ENCODE results near the gene ALDOA. TPM values are rescaled to one million over a fixed set of nuclear protein-coding genes. Genes with fewer than 3 reads are reported as not detected.

The ALDOA gene
- total and polyA plus RNA-seq, 4 donors = 265 to 1,371 (median 962) TPM

DNA sequence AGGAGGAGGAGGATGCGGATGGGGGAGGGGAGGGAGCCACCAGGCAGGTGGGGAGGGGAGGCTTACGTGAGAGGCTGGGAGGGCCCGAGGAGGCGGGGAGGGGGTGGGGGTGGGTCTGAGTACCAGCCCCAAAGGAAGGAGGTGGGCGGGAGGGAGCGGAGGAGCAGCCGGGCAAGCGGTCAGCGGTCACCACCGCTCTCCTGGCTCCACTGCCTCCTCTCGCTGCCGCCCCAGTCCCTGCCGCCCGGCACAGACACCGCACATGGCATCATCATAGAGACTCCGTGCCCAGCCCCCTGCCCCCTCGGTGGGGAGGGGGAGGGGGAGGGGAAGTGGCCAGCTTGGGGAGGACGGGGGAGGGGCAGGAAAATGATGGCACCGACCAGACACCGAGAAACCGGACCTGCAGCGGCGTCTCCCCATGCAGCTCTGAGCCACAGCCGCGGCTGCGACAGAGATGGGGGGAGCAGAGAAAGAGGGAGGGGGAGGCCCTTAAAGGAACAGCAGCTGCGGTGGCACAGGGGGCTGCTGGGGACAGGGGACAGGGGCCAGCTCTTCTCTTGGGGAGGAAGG, 34.6 kb upstream of the ALDOA start, which contains the start of gene TLCD3B:
Gene TLCD3B, minus strand, starts transcription at position 431 of the 573 bp plus-strand sequence. CDS start 744 bp downstream, outside the sequence.
- Histone ChIP-seq H3K36me3 (ENCODE audit: control insufficient read depth in 4 of 4, insufficient read depth in 4 of 4, low read length in 4 of 4) (no peaks in the 10 kb centered on the region), H3K9ac (ENCODE audit: insufficient read depth in 1 of 2, low read length in 2 of 2) (no peak within 1 kb of the TSS), H3K27ac (ENCODE audit: low read depth in 1 of 2, low read length in 1 of 2) (no peak within 1 kb of the TSS), H3K27me3 (ENCODE audit: control insufficient read depth in 3 of 3, insufficient read depth in 3 of 3, low read length in 2 of 3) (peaks cover 0 to 43% (median 9%) of the 10 kb centered on the region in 3 donors), H3K4me1 (ENCODE audit: control insufficient read depth in 5 of 5, insufficient read depth in 5 of 5, low read length in 5 of 5) (peaks cover 0 to 22% (median 0%) of the 10 kb centered on the region in 5 donors), H3K4me3 (no peak within 1 kb of the TSS), H3K9me3 (ENCODE audit: control insufficient read depth in 4 of 4, insufficient read depth in 3 of 4, low read length in 3 of 4) (peaks cover 0 to 2% (median 0%) of the 10 kb centered on the region in 4 donors)
- TF ChIP-seq CTCF (IDR thresholded peaks at IDR 0.05; ENCODE audit: control extremely low read depth, extremely low read depth) = no peak
- WGBS, 2 donors = 2 to 3% methylated on average over 19 to 27 of the region's 27 CpGs
- no peak for DNase-seq
- ATAC-seq (ENCODE audit: insufficient read depth, low FRiP score) = no peak

DNA sequence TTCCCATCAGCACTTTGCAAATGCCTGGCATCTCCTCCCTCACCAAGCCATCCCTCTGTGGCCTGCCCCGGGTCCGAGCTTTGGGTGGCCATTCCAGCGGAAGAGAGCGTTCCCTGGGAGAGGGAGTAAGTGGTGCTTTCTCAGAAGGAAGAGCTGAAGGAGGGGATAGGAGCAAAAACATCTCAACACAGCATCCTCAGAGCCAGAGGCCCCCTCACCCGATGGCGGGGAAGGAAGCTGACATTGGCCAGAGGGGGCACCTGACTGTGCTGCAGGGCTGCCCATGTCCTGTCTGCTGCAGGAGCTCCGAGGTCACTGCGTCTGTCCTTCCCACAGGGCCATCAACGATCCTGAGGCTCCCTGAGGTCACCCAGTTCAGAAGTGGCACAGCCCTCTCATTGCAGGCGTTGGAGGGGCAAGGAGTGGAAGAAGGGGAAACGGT, 34.1 kb upstream of the ALDOA start:
- no peak for TF ChIP-seq CTCF (IDR thresholded peaks at IDR 0.05; ENCODE audit: control extremely low read depth, extremely low read depth)

GRCh38 chr16:30032083-30032819, 33.3 kb upstream of the ALDOA start:
- Histone ChIP-seq H3K9me3 (ENCODE audit: control insufficient read depth in 4 of 4, insufficient read depth in 3 of 4, low read length in 3 of 4) (peaks cover 0 to 2% (median 0%) of the 10 kb centered on the region in 4 donors), H3K4me1 (ENCODE audit: control insufficient read depth in 5 of 5, insufficient read depth in 5 of 5, low read length in 5 of 5) (peaks cover 0 to 22% (median 0%) of the 10 kb centered on the region in 5 donors), H3K9ac (ENCODE audit: insufficient read depth in 1 of 2, low read length in 2 of 2) (no peak overlapping the region), H3K27me3 (ENCODE audit: control insufficient read depth in 3 of 3, insufficient read depth in 3 of 3, low read length in 2 of 3) (peaks cover 0 to 35% (median 9%) of the 10 kb centered on the region in 3 donors), H3K27ac (ENCODE audit: low read depth in 1 of 2, low read length in 1 of 2) (no peak overlapping the region), H3K4me3 (no peak overlapping the region), H3K36me3 (ENCODE audit: control insufficient read depth in 4 of 4, insufficient read depth in 4 of 4, low read length in 4 of 4) (no peaks in the 10 kb centered on the region)
- DNase-seq (peak; percentile 64 to 70 (median 65)), ATAC-seq (ENCODE audit: insufficient read depth, low FRiP score) (peak; percentile 47)
- WGBS, 2 donors = 26 to 33% methylated on average over 12 of the region's 12 CpGs
- peak; percentile 39 for TF ChIP-seq CTCF (IDR thresholded peaks at IDR 0.05; ENCODE audit: control extremely low read depth, extremely low read depth)

More for the DNA sequence above, 34.1 kb upstream of the ALDOA start:
- ATAC-seq (ENCODE audit: insufficient read depth, low FRiP score) (no peak), DNase-seq (no peak)
- no peak overlapping the region for H3K9ac ChIP-seq (ENCODE audit: insufficient read depth in 1 of 2, low read length in 2 of 2)
- no peak overlapping the region for H3K27ac ChIP-seq (ENCODE audit: low read depth in 1 of 2, low read length in 1 of 2)
- no peaks in the 10 kb centered on the region for H3K36me3 ChIP-seq (ENCODE audit: control insufficient read depth in 4 of 4, insufficient read depth in 4 of 4, low read length in 4 of 4)
- 12 to 14% methylated on average over 11 of the region's 11 CpGs for WGBS, 2 donors
- H3K4me3 ChIP-seq = no peak overlapping the region
- peaks cover 0 to 22% (median 0%) of the 10 kb centered on the region in 5 donors for H3K4me1 ChIP-seq (ENCODE audit: control insufficient read depth in 5 of 5, insufficient read depth in 5 of 5, low read length in 5 of 5)
- H3K27me3 ChIP-seq (ENCODE audit: control insufficient read depth in 3 of 3, insufficient read depth in 3 of 3, low read length in 2 of 3) = peaks cover 0 to 42% (median 9%) of the 10 kb centered on the region in 3 donors
- H3K9me3 ChIP-seq (ENCODE audit: control insufficient read depth in 4 of 4, insufficient read depth in 3 of 4, low read length in 3 of 4) = peaks cover 0 to 2% (median 0%) of the 10 kb centered on the region in 4 donors
